ENCODE measurements around the gene CTNNA3. TPM values are rescaled to one million over a fixed set of nuclear protein-coding genes. Genes with fewer than 3 reads are reported as not detected.

Gene CTNNA3
- total and polyA plus RNA-seq, 4 donors, result under 0.01 to 39.8 (median 0.09) TPM

- Histone ChIP-seq H3K27me3 (ENCODE audit: control insufficient read depth in 3 of 3, insufficient read depth in 3 of 3, low read length in 2 of 3) (no peaks in the 10 kb centered on the region), H3K36me3 (ENCODE audit: control insufficient read depth in 4 of 4, insufficient read depth in 4 of 4, low read length in 4 of 4) (no peaks in the 10 kb centered on the region), H3K9ac (ENCODE audit: insufficient read depth in 1 of 2, low read length in 2 of 2) (no peak overlapping the region), H3K9me3 (ENCODE audit: control insufficient read depth in 4 of 4, insufficient read depth in 3 of 4, low read length in 3 of 4) (no peaks in the 10 kb centered on the region), H3K4me3 (no peak overlapping the region), H3K27ac (ENCODE audit: low read depth in 1 of 2, low read length in 1 of 2) (no peak overlapping the region), H3K4me1 (ENCODE audit: control insufficient read depth in 5 of 5, insufficient read depth in 5 of 5, low read length in 5 of 5) (peaks cover 0 to 10% (median 8%) of the 10 kb centered on the region in 5 donors)
- peak in 2 of 3 donors; percentile 31 to 42 for DNase-seq
- 89 to 92% methylated on average over 1 of the region's 1 CpG for WGBS, 2 donors
- TF ChIP-seq CTCF (IDR thresholded peaks at IDR 0.05; ENCODE audit: control extremely low read depth, extremely low read depth), result no peak
- ATAC-seq (ENCODE audit: insufficient read depth, low FRiP score), result no peak
Observed at GRCh38 chr10:67072654-67073053, 623.3 kb downstream of the CTNNA3 start.

DNA sequence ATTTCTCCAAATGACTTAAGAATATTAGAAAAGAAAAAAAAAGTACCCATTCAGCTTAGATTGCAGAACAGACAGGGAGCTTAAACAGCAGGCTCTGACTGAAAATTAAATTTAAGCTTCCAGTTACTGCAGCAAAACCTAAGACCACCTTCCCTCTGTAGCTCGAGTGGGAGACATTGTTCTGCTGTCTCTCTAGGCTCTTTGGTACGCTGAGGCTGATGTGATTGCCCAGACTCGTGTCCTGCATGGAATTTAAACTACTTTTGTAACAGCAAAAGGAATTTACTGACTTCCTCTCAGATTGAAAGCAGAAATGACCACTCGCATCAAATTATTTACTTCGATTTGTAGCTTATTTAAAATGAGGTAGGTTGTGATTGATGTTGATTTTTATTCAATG is 645.6 kb downstream of the CTNNA3 start:
- Histone ChIP-seq H3K27ac (ENCODE audit: low read depth in 1 of 2, low read length in 1 of 2) (no peak overlapping the region), H3K9me3 (ENCODE audit: control insufficient read depth in 4 of 4, insufficient read depth in 3 of 4, low read length in 3 of 4) (no peaks in the 10 kb centered on the region), H3K4me3 (no peak overlapping the region), H3K36me3 (ENCODE audit: control insufficient read depth in 4 of 4, insufficient read depth in 4 of 4, low read length in 4 of 4) (no peaks in the 10 kb centered on the region), H3K4me1 (ENCODE audit: control insufficient read depth in 5 of 5, insufficient read depth in 5 of 5, low read length in 5 of 5) (no peaks in the 10 kb centered on the region), H3K9ac (ENCODE audit: insufficient read depth in 1 of 2, low read length in 2 of 2) (no peak overlapping the region), H3K27me3 (ENCODE audit: control insufficient read depth in 3 of 3, insufficient read depth in 3 of 3, low read length in 2 of 3) (no peaks in the 10 kb centered on the region)
- 55 to 64% methylated on average over 5 of the region's 5 CpGs for WGBS, 2 donors
- TF ChIP-seq CTCF (IDR thresholded peaks at IDR 0.05; ENCODE audit: control extremely low read depth, extremely low read depth), result no peak
- no peak for ATAC-seq (ENCODE audit: insufficient read depth, low FRiP score)
- DNase-seq, result no peak

DNA sequence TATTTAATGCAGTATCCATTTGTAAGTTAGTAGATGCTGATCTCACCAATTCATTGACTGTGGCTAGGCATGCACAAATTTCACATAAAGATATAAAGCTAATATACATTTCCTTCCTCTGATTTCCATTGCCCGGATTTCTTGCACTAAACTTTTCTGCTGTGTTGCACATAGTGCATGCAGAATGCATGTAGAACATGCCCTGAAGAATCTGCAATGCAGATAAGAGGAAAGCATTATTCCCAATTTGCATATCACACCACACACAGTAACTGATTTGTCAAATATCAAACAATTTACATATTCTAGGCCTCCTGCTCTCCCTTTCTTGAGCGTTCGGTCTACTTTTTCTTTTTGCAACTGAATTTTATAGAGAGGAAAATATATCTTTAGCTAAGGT is 646.0 kb downstream of the CTNNA3 start:
- H3K4me1 ChIP-seq (ENCODE audit: control insufficient read depth in 5 of 5, insufficient read depth in 5 of 5, low read length in 5 of 5), result no peaks in the 10 kb centered on the region
- no peak for DNase-seq
- no peaks in the 10 kb centered on the region for H3K27me3 ChIP-seq (ENCODE audit: control insufficient read depth in 3 of 3, insufficient read depth in 3 of 3, low read length in 2 of 3)
- TF ChIP-seq CTCF (IDR thresholded peaks at IDR 0.05; ENCODE audit: control extremely low read depth, extremely low read depth), result no peak
- WGBS, 2 donors, result 81 to 88% methylated on average over 3 of the region's 3 CpGs
- no peaks in the 10 kb centered on the region for H3K9me3 ChIP-seq (ENCODE audit: control insufficient read depth in 4 of 4, insufficient read depth in 3 of 4, low read length in 3 of 4)
- no peak overlapping the region for H3K9ac ChIP-seq (ENCODE audit: insufficient read depth in 1 of 2, low read length in 2 of 2)
- H3K36me3 ChIP-seq (ENCODE audit: control insufficient read depth in 4 of 4, insufficient read depth in 4 of 4, low read length in 4 of 4), result no peaks in the 10 kb centered on the region
- H3K4me3 ChIP-seq, result no peak overlapping the region
- no peak for ATAC-seq (ENCODE audit: insufficient read depth, low FRiP score)
- no peak overlapping the region for H3K27ac ChIP-seq (ENCODE audit: low read depth in 1 of 2, low read length in 1 of 2)

- no peak for ATAC-seq (ENCODE audit: insufficient read depth, low FRiP score)
- Histone ChIP-seq H3K4me3 (no peak overlapping the region), H3K9me3 (ENCODE audit: control insufficient read depth in 4 of 4, insufficient read depth in 3 of 4, low read length in 3 of 4) (no peaks in the 10 kb centered on the region), H3K36me3 (ENCODE audit: control insufficient read depth in 4 of 4, insufficient read depth in 4 of 4, low read length in 4 of 4) (no peaks in the 10 kb centered on the region), H3K9ac (ENCODE audit: insufficient read depth in 1 of 2, low read length in 2 of 2) (no peak overlapping the region), H3K4me1 (ENCODE audit: control insufficient read depth in 5 of 5, insufficient read depth in 5 of 5, low read length in 5 of 5) (peaks cover 0 to 3% (median 0%) of the 10 kb centered on the region in 5 donors), H3K27ac (ENCODE audit: low read depth in 1 of 2, low read length in 1 of 2) (no peak overlapping the region), H3K27me3 (ENCODE audit: control insufficient read depth in 3 of 3, insufficient read depth in 3 of 3, low read length in 2 of 3) (no peaks in the 10 kb centered on the region)
- TF ChIP-seq CTCF (IDR thresholded peaks at IDR 0.05; ENCODE audit: control extremely low read depth, extremely low read depth), result no peak
- 83 to 87% methylated on average over 3 of the region's 3 CpGs for WGBS, 2 donors
- DNase-seq, result no peak
Observed at GRCh38 chr10:67046507-67046906, 649.5 kb downstream of the CTNNA3 start.
